Transverse colon (tissue), 4 donors: ENCODE measurements around the gene CYP1B1. TPM values are rescaled to one million over a fixed set of nuclear protein-coding genes. Genes with fewer than 3 reads are reported as not detected.

Source experiments
- DNase-seq: peaks from one replicate; pipeline ENCODE4 v3.0.0-alpha.2; 2019
- H3K27ac ChIP-seq, 4 donors: fragments of 200-600 bp; sonication (generic); 2 replicates each; pipeline ENCODE4 v1.5.1; 2016 to 2018; ENCODE audit warnings: inconsistent platforms in 4 of 4
- H3K27me3 ChIP-seq: fragments of 200-600 bp; sonication (generic); 2 replicates; pipeline ENCODE4 v1.5.1; 2017; ENCODE audit warnings: inconsistent platforms
- H3K36me3 ChIP-seq, 4 donors: fragments of 200-600 bp; sonication (generic); 2 replicates each; pipeline ENCODE4 v1.5.1; 2017 to 2019; ENCODE audit warnings: inconsistent platforms in 4 of 4
- H3K4me1 ChIP-seq, 4 donors: fragments of 200-600 bp; sonication (generic); 2 replicates each; pipeline ENCODE4 v1.5.1; 2017 to 2020; ENCODE audit warnings: inconsistent platforms in 4 of 4
- H3K4me3 ChIP-seq, 4 donors: fragments of 200-600 bp; sonication (generic); 1 replicate in 1 of 4; 2 replicates in 3 of 4; pipeline versions ENCODE4 v1.5.1 to v1.6.1; 2017 to 2019; ENCODE audit warnings: inconsistent platforms in 4 of 4
- H3K9me3 ChIP-seq, 2 donors: fragments of 200-600 bp; sonication (generic); 2 replicates each; pipeline ENCODE4 v1.5.1; 2017 to 2019; ENCODE audit warnings: inconsistent platforms in 2 of 2
- EP300 ChIP-seq: sonication (generic); formaldehyde crosslinking; IDR thresholded peaks from one replicate; pipeline ENCODE4 v1.6.1; 2017; ENCODE audit warnings: antibody characterized with exemption, low read depth
- POLR2A ChIP-seq: fragments of 450-650 bp; IDR thresholded peaks from one replicate; pipeline ENCODE4 v1.6.1; 2016; ENCODE audit warnings: antibody characterized with exemption, mild to moderate bottlenecking, moderate library complexity
- POLR2AphosphoS5 ChIP-seq, 3 donors: sonication (generic); formaldehyde crosslinking; IDR thresholded peaks; one replicate each; pipeline ENCODE4 v1.6.1; 2016; ENCODE audit warnings: antibody characterized with exemption in 3 of 3
- WGBS, 2 donors: methylation state at CpG; one replicate each; pipeline ENCODE4 v1.1.5; 2018; ENCODE audit warnings: low coverage in 1 of 2; 5-methylcytosine and 5-hydroxymethylcytosine counted together
- in situ Hi-C, 4 donors: fragments of 200-750 bp; cut with MboI; loops; one replicate each; pipeline versions ENCODE4 v1.15.0 to v1.15.1; 2017; ENCODE audit warnings: low sequenced_read_pairs in 3 of 4, low pct_ligation_motif_present in 1 of 4, low pct_unique_long_range_greater_than_20kb in 1 of 4
- intact Hi-C: fragments of 100-400 bp; cut with DNase I; formaldehyde crosslinking; loops from one replicate; pipeline ENCODE4 v1.15.1; 2023; ENCODE audit warnings: low total_unique reads
- total RNA-seq, 4 donors: library from RNA; depleted of rRNA; stranded (reverse); fragments of >200 nt; gene quantifications; one replicate each; pipeline ENCODE4 v1.1.0, GENCODE V29; 2016
- TF ChIP-seq, protein P1 (sequence below), 5 experiments: fragments of 200-600 bp in 3 of 5; fragments of 450-650 bp in 2 of 5; sonication (generic) in 3 of 5; IDR thresholded peaks; 1 replicate in 2 of 5; 2 replicates in 3 of 5; pipeline ENCODE4 v1.5.1; 2016 to 2017; ENCODE audit warnings: antibody characterized with exemption in 5 of 5, inconsistent platforms in 3 of 5, mild to moderate bottlenecking in 2 of 5, moderate library complexity in 1 of 5

CYP1B1 gene
- total RNA-seq, 4 donors from 2014 or later, result 2.0 to 9.6 (median 5.5) TPM

DNA sequence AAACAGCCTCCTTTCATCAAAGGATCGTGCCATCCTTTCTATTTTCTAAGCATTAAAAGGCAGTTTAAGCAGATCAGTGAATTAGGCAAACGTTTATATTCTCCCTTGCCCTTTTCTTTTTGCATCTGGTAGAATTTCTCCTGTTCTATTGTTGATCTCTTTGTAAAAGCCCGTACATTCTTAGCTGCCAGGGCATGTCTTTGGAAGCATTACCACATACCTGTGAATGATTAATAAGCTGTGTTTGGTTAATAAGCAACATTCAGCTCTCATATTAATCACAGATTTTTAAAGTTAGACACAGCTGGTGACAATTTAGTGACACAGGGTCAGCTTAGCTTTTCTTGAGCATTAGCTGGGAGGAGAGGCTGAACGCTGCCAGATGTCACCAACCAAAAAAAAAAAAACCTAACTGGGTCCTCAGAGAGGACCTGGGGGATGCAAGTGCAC is 33.8 kb upstream of the CYP1B1 start:
- in situ Hi-C loops, result no loop called here
- Histone ChIP-seq H3K27ac (no peak overlapping the region), H3K36me3 (no peaks in the 10 kb centered on the region), H3K4me3 (no peak overlapping the region), H3K27me3 (peaks cover 2% of the 10 kb centered on the region), H3K4me1 (peaks cover 0 to 4% (median 0%) of the 10 kb centered on the region in 4 donors), H3K9me3 (no peaks in the 10 kb centered on the region)
- no peak for TF ChIP-seq EP300
- no peak for TF ChIP-seq POLR2AphosphoS5 (IDR thresholded peaks at IDR 0.05)
- TF ChIP-seq, protein P1, sequence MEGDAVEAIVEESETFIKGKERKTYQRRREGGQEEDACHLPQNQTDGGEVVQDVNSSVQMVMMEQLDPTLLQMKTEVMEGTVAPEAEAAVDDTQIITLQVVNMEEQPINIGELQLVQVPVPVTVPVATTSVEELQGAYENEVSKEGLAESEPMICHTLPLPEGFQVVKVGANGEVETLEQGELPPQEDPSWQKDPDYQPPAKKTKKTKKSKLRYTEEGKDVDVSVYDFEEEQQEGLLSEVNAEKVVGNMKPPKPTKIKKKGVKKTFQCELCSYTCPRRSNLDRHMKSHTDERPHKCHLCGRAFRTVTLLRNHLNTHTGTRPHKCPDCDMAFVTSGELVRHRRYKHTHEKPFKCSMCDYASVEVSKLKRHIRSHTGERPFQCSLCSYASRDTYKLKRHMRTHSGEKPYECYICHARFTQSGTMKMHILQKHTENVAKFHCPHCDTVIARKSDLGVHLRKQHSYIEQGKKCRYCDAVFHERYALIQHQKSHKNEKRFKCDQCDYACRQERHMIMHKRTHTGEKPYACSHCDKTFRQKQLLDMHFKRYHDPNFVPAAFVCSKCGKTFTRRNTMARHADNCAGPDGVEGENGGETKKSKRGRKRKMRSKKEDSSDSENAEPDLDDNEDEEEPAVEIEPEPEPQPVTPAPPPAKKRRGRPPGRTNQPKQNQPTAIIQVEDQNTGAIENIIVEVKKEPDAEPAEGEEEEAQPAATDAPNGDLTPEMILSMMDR (IDR thresholded peaks at IDR 0.05), result no peak
- no peak for TF ChIP-seq POLR2A
- intact Hi-C loops, result no loop called here
- DNase-seq, result no peak
- WGBS, 2 donors, result 43 to 66% methylated on average over 3 to 4 of the region's 4 CpGs

DNA sequence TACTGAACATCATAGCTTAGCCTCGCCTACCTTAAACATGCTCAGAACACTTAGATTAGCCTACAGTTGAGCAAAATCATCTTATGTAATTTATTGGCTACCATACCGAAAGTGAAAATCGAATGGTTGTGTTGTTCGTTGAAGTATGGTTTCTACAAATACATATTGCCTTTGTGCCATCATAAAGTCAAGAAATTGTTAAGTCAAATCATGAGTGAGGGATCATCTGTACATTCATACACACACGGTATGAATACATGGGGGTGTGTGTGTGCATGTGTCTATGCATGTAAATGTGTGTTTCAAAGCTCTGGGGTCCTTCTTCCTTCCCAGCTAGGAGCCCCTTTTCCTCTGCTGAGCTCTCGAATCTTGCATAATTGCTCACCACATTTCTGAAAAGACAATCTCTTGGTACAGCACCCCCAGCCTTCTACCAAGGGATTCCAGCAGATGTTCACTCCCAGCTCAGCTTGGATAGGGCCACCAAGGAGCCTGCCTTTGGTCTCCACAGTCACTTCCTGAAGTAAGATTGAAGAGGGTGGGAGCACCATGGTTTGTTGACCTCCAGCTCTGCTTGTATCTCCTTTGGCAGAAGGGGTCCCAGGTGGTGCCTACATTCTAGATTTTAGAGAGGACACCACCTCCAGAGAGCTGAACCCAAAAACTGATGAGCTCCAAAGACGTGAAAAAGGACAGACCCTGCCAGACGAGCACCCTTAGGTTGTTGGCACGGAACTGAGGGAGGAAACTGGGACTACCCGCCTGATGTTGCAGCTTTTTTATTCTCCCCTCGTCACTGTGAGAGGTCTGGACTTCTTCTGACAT is 33.2 kb upstream of the CYP1B1 start:
- in situ Hi-C loops, result no loop called here
- TF ChIP-seq, protein P1 (IDR thresholded peaks at IDR 0.05), result no peak
- no peak for TF ChIP-seq EP300
- TF ChIP-seq POLR2AphosphoS5 (IDR thresholded peaks at IDR 0.05), result no peak
- no peak for TF ChIP-seq POLR2A

DNA sequence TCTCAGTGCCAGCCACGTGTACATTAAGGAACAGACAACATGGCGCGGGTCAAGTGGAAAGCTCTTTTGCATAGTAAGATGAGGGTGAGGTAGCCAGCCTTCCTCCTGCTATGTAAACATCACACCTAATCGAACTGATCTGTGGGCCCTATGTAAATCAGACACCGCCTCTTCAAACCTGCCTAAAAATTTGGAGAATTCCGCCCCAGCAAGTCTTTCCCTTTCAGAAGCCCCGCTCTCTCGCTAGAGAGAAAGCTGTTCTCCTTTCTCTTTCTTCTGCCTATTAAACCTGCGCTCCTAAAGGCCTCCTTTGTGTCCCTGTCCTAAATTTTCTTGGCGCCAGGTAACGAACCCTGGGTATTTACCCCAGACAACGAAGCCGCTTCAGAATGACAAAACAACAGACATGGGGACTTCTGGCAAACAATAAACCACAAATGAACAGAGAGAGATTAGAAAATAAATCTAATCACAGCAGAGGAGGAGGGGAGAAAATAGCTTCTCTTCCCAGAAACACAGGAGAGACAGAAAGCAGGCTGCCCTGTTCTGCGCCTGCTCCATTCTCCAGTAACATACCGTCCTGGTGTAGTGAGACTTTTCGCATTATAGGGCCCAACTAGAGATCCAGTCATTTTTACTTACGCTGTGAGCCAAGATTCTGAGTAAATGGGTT is 31.9 kb upstream of the CYP1B1 start:
- peaks cover 0 to 4% (median 0%) of the 10 kb centered on the region in 4 donors for H3K4me1 ChIP-seq
- 90 to 95% methylated on average over 10 to 17 of the region's 17 CpGs for WGBS, 2 donors
- peaks cover 2% of the 10 kb centered on the region for H3K27me3 ChIP-seq
- TF ChIP-seq POLR2AphosphoS5 (IDR thresholded peaks at IDR 0.05) (no peak), EP300 (no peak), POLR2A (no peak)
- TF ChIP-seq, protein P1 (IDR thresholded peaks at IDR 0.05), result no peak
- no peaks in the 10 kb centered on the region for H3K36me3 ChIP-seq
- H3K4me3 ChIP-seq, result no peak overlapping the region
- no peak for DNase-seq
- no peaks in the 10 kb centered on the region for H3K9me3 ChIP-seq
- in situ Hi-C loops (no loop called here), intact Hi-C loops (no loop called here)
- no peak overlapping the region for H3K27ac ChIP-seq

More for the DNA sequence above, 33.2 kb upstream of the CYP1B1 start:
- H3K9me3 ChIP-seq, result no peaks in the 10 kb centered on the region
- H3K27ac ChIP-seq, result no peak overlapping the region
- H3K27me3 ChIP-seq, result peaks cover 2% of the 10 kb centered on the region
- no peak overlapping the region for H3K4me3 ChIP-seq
- no peaks in the 10 kb centered on the region for H3K36me3 ChIP-seq
- WGBS, 2 donors, result 81 to 82% methylated on average over 8 to 11 of the region's 11 CpGs
- H3K4me1 ChIP-seq, result peaks cover 0 to 4% (median 0%) of the 10 kb centered on the region in 4 donors
- no peak for DNase-seq
- intact Hi-C loops, result no loop called here

DNA sequence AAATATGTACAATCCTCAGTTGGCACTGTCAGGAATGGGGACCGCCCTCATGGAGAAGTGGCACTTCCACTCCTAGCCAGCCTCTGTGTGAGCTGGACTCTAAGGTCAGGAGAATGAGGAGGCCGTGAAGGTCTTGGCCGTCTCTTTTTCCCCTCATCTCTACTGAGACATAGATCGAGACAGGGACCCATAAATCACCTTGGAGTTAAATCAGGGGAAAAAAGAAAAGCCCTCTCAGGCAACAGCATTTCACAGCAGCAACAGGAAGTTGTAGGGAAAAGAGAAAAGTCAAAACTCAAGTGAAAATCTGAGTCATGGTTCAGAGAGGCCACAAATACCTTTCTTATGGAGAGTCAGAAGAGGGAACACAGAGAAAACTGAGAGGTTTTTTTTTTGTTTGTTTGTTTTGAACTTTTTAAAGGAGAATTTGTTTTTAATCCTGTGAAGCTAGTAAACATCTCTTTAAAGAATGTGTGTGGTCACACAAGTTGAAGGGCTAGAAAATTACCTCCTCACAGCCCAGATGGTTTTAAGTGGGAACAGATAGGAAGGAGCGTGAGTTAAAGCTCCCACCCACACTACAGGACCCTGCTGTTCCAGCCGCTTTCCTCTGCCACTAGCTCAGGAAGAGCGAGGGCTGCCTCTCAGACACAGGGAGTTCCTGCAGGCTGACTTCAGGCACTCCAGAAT is 30.6 kb upstream of the CYP1B1 start:
- intact Hi-C loops (no loop called here), in situ Hi-C loops (no loop called here)
- H3K4me3 ChIP-seq, result no peak overlapping the region
- H3K4me1 ChIP-seq, result peaks cover 0 to 4% (median 0%) of the 10 kb centered on the region in 4 donors
- no peak for DNase-seq
- H3K36me3 ChIP-seq, result no peaks in the 10 kb centered on the region
- no peaks in the 10 kb centered on the region for H3K9me3 ChIP-seq
- TF ChIP-seq POLR2A, result no peak
- TF ChIP-seq, protein P1 (IDR thresholded peaks at IDR 0.05), result no peak
- TF ChIP-seq POLR2AphosphoS5 (IDR thresholded peaks at IDR 0.05), result no peak
- TF ChIP-seq EP300, result no peak
- H3K27ac ChIP-seq, result peak overlapping the region; percentile 10 to 49 (median 21)
- 68 to 75% methylated on average over 5 to 7 of the region's 7 CpGs for WGBS, 2 donors
- H3K27me3 ChIP-seq, result peaks cover 2% of the 10 kb centered on the region
